Activated CD4-positive, alpha-beta T cell treated with anti-CD3 and anti-CD28 coated beads, Interleukin-2, amount 10 ng/mL, durations not matched to agents 7 days and 5 days (primary cell): ENCODE data around the gene TBC1D17. TPM values are rescaled to one million over a fixed set of nuclear protein-coding genes. Genes with fewer than 3 reads are reported as not detected.

Experiments
- CTCF ChIA-PET: fragments of 350-600 bp; sonication (Branson Sonifier 250); formaldehyde crosslinking; loops from one replicate; lab custom pipeline; 2021; ENCODE audit warnings: antibody characterized with exemption; lab: Charles Lee
- POLR2A ChIA-PET: fragments of 350-600 bp; sonication (Branson Sonifier 250); formaldehyde crosslinking; loops from one replicate; lab custom pipeline; 2021; ENCODE audit warnings: antibody characterized with exemption; lab: Charles Lee
- DNase-seq: peaks from one replicate; pipeline ENCODE4 v3.0.0-alpha.2; 2020
- H3K27ac Mint-ChIP-seq: one replicate; pipeline ENCODE4 v1.8.0; 2021; ENCODE audit warnings: mild to moderate bottlenecking, moderate library complexity, mixed read lengths
- H3K27me3 Mint-ChIP-seq: one replicate; pipeline ENCODE4 v1.8.0; 2021; ENCODE audit warnings: mixed read lengths
- H3K36me3 Mint-ChIP-seq: one replicate; pipeline ENCODE4 v1.8.0; 2021; ENCODE audit warnings: low read depth, mixed read lengths
- H3K4me1 Mint-ChIP-seq: one replicate; pipeline ENCODE4 v1.8.0; 2021; ENCODE audit warnings: mixed read lengths
- H3K4me3 Mint-ChIP-seq: one replicate; pipeline ENCODE4 v1.8.0; 2021; ENCODE audit warnings: mild to moderate bottlenecking, moderate library complexity, mixed read lengths
- H3K9me3 Mint-ChIP-seq: one replicate; pipeline ENCODE4 v1.8.0; 2021; ENCODE audit warnings: mixed read lengths
- total RNA-seq, 2 experiments: library from RNA; stranded (reverse); gene quantifications; one replicate each; pipeline ENCODE4 v1.2.3, GENCODE V29; 2021

Gene TBC1D17
- total RNA-seq, 2 experiments from 2014 or later = 33.2 to 33.8 TPM

DNA sequence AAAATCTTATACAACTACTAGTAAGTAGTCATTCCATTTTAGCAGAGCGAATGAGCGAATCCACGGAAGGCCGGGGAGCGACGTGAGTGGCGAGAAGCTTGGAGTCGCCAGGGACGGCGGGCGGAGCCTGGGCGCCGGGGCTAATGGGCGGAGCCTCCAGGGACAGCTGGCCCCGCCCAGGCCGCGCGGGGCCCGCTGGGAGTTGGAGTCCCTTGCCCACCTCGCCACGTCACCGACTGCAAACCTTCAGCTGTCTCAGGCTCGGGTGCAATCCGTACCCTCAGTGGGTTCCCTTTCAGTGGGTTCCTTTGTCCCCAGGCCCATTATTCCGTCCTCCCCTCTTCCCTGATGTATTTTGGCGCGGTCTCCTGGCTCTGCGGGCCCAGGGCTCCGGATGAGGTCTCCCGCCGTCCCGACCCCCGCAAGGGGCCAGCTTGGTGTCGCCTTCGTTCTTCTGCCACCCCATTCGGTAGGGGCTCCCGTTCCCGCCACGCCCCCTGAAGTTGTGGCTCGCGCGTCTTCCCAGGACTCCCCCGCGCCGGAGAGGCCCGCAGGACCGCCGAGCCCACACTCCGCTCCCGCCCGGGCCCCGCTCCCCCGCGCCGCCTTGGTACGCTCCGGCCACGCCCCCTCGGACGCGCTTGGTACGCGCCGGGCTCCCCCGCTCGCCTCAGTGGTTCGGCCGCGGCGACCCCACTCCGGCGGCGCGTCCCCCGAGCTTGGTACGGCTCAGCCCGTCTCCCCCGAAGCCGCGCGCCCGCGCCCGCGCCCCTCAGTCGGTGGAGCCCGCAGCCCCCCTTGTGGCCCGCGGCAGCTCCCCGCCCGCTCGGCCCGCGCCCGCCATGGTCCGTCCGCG is 26.8 kb upstream of the TBC1D17 start, which contains the start of gene PTOV1:
Gene PTOV1, plus strand, starts transcription at position 673 of the 856 bp plus-strand sequence.
- peaks cover 39% of the 10 kb centered on the region for H3K4me1 Mint-ChIP-seq
- peaks cover 7% of the 10 kb centered on the region for H3K36me3 Mint-ChIP-seq
- peak; percentile 90 for DNase-seq
- H3K9me3 Mint-ChIP-seq = peaks cover 7% of the 10 kb centered on the region
- peak within 1 kb of the TSS; percentile 88 for H3K4me3 Mint-ChIP-seq
- POLR2A ChIA-PET = interaction anchor here (1.2 kb wide), 1 partner anchor 78 kb away, joined by 4 read pairs; the partner anchor contains the start of genes ATF5 and NUP62
- peak within 1 kb of the TSS; percentile 98 for H3K27ac Mint-ChIP-seq
- peaks cover 11% of the 10 kb centered on the region for H3K27me3 Mint-ChIP-seq
- CTCF ChIA-PET = interaction anchor here (1.0 to 3.2 kb wide), 4 partner anchors 10 to 40 kb away, joined by 3 to 13 read pairs (median 4); no protein-coding TSS in a partner anchor

DNA sequence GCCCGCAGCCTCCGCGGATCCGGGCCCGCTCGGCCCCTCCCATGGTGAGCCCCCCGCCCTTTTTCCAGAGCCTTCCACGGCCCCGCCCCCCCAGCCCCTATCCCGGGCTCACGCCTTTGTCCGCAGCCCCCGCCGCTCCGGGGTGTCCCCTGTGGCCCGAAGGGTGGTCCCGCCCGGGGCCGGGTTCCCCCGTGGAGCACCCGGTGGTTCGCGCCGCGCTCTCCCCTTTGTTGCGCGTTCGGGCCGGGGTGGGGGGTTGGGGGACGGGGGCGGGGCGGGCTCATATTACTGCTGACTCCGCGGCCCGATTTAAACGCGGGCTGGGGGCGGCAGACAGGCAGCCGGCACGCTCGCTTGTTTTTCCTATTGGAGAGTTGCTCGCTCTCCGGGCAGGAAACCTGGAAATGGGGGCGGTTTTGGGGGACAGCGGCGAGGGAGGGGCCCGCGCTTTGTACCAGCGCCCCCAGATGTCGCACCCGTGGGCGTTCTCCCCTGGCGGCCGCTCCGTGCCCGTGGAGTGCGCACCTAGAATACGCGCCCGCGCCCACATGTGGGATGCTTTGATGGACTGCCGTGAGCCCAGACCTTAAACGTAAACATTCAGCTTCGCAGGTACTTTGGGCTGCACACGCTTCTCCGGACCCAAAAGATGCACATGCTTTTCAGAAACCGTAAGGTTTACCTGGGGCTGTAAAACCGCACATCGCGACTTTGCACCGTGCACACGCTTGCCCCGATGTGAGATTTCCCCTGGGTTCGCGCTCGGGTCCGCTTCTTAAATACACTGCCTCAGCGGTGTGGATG is 25.8 kb upstream of the TBC1D17 start:
- peaks cover 8% of the 10 kb centered on the region for H3K27me3 Mint-ChIP-seq
- POLR2A ChIA-PET = interaction anchor here (1.0 kb wide), 1 partner anchor 15 kb away, joined by 4 read pairs; no protein-coding TSS in a partner anchor
- CTCF ChIA-PET = interaction anchor here (1.1 kb wide), 1 partner anchor 39 kb away, joined by 3 read pairs; no protein-coding TSS in a partner anchor
- H3K9me3 Mint-ChIP-seq = peaks cover 7% of the 10 kb centered on the region
- peak; percentile 35 for DNase-seq
- H3K4me3 Mint-ChIP-seq = peak overlapping the region; percentile 73
- H3K4me1 Mint-ChIP-seq = peaks cover 39% of the 10 kb centered on the region
- peaks cover 7% of the 10 kb centered on the region for H3K36me3 Mint-ChIP-seq
- peak overlapping the region; percentile 83 for H3K27ac Mint-ChIP-seq

DNA sequence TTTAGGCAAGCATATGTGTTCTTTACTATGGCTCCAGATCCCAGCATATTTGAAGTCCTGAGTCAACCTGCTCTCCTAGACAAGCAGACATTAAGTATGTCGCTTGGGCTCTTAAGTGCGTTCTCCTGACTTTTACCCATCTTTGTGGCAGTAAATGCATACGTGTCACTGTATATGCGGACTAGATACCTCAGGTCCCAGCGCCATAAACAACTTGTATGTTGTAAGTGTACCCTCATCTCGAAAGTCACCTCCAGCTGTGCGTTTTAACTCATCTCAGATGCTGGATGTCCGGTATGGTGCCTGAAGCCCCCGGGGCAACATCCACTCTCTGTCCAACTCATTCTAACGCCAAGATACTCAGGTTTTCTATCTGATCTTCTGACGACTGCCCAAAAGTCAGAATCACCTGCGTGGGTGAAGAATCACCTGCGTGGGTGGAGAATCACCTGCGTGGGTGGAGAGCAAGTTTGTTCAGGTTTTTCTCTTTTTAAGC is 24.8 kb upstream of the TBC1D17 start:
- ChIA-PET POLR2A (interaction anchor here (1.0 kb wide), 1 partner anchor 14 kb away, joined by 4 read pairs; no protein-coding TSS in a partner anchor), CTCF (no interaction called here)
- Mint-ChIP-seq H3K4me3 (peak overlapping the region; percentile 73), H3K4me1 (peaks cover 39% of the 10 kb centered on the region), H3K9me3 (peaks cover 7% of the 10 kb centered on the region), H3K36me3 (peaks cover 7% of the 10 kb centered on the region), H3K27me3 (peaks cover 8% of the 10 kb centered on the region), H3K27ac (peak overlapping the region; percentile 83)
- DNase-seq = no peak

GRCh38 chr19:49853852-49854377 is 23.6 kb upstream of the TBC1D17 start:
- Mint-ChIP-seq H3K27me3 (peaks cover 7% of the 10 kb centered on the region), H3K27ac (no peak overlapping the region), H3K36me3 (peaks cover 9% of the 10 kb centered on the region)

DNA sequence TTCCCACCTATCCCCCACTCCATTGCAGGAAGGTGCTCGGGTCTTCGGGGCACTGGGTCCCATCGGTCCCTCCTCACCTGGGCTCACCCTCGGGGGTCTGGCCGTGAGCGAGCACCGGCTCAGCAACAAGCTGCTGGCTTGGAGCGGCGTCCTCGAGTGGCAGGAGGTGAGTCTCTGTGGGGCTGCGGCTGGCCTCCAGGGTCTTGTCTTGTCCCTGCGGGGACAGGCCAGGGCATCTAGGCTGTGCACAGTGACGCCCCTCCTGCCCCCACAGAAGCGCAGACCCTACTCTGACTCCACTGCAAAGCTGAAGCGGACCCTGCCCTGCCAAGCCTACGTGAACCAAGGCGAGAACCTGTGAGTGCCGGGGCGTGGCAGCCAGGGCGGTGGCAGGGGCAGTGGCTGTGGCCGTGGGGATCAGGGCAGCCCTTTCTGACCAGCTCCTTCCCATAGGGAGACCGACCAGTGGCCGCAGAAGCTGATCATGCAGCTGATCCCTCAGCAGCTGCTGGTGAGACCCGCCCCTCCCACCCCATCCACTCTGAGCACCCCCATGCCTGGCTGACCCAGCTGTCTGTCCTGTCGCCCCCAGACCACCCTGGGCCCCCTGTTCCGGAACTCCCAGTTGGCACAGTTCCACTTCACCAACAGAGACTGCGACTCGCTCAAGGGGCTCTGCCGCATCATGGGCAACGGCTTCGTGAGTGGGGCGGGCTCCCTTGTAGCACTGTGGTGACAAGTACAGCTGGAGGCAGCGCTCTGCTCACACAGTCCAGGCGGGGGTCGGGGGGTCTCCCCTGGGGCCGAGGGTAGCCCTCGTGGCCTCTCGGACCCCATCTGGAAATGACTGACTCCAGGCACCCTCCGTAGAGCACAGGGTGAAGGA is 22.9 kb upstream of the TBC1D17 start:
- H3K36me3 Mint-ChIP-seq = peaks cover 5% of the 10 kb centered on the region
- no peak for DNase-seq
- ChIA-PET CTCF (interaction anchor here (1.3 kb wide), 2 partner anchors 8 to 10 kb away, joined by 4 to 5 read pairs; no protein-coding TSS in a partner anchor), POLR2A (no interaction called here)
- H3K9me3 Mint-ChIP-seq = no peaks in the 10 kb centered on the region
- H3K4me3 Mint-ChIP-seq = no peak overlapping the region
- H3K4me1 Mint-ChIP-seq = peaks cover 25% of the 10 kb centered on the region
- peaks cover 7% of the 10 kb centered on the region for H3K27me3 Mint-ChIP-seq
- no peak overlapping the region for H3K27ac Mint-ChIP-seq

More at GRCh38 chr19:49853852-49854377, 23.6 kb upstream of the TBC1D17 start:
- no peak for DNase-seq
- POLR2A ChIA-PET = no interaction called here
- Mint-ChIP-seq H3K9me3 (peaks cover 3% of the 10 kb centered on the region), H3K4me1 (peaks cover 29% of the 10 kb centered on the region), H3K4me3 (no peak overlapping the region)
- CTCF ChIA-PET = interaction anchor here (1.3 kb wide), 1 partner anchor 9 kb away, joined by 4 read pairs; no protein-coding TSS in a partner anchor

DNA sequence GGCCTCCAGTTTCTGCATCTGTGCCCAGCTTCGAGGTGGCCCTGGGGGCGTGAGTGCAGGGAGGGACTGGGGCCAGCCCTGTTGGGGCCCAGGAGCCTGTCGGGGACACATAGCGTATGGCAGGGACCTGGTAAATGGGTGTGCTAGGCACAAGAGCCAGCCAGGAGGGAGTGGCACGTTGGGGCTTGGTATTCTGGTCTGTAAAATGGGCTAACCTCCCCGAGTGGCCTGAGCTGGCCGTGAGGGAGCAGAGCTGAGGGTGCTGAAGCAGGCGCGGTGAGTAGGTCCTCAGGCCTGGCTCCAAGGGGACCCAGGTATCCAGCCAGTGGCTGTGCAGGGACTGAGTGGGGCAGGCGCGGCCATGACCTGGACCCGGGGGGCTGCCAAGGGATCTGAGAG is 22.2 kb upstream of the TBC1D17 start:
- ChIA-PET POLR2A (no interaction called here), CTCF (interaction anchor here (1.3 kb wide), 1 partner anchor 9 kb away, joined by 5 read pairs; no protein-coding TSS in a partner anchor)
- H3K9me3 Mint-ChIP-seq = no peaks in the 10 kb centered on the region

DNA sequence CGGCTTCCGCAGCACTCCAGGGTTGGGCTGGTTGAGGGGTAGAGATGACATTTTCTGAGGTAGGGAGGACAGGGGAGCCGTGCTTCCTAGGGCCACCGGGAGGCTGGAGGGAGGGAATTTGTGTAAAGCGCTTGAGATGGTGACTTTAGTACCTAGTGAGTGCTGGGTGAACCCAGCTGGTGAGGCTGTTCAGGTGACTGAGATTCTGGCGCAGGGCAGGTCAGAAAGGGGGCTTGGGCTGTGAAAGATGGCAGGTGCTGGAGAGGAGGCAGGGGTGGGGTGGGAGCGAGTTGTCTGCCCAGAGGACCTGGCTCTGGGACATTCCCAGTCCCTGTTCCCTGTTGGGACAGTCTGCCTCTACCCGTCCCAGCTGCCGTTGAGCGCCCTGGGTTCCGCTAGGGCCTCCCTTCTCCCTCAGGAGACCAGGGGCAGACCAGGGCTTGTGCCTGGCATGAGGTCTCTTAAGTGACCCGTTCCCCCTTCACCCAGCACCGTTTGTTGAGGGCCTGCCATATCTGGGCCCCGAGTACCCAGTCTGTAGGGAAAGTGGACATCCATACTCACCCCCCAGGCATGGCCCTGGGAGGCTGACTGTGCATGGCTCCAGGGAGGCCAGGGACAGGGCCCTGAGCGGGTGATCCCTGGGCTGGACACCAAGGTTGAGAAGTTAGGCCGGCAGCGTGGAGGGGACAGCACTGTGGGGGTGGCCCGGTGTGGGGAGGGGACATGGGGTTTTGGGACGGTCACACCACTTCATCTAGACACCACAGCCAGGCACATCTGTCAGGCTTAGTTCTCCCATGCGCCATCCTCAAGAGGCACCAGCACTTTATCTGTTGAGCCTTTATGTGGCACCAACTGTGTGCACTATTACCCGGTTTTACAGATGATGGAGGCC is 21.6 kb upstream of the TBC1D17 start:
- H3K27me3 Mint-ChIP-seq = peaks cover 7% of the 10 kb centered on the region
- H3K36me3 Mint-ChIP-seq = peaks cover 9% of the 10 kb centered on the region
- peaks cover 17% of the 10 kb centered on the region for H3K4me1 Mint-ChIP-seq
- CTCF ChIA-PET = interaction anchor here (1.3 kb wide), 1 partner anchor 8 kb away, joined by 5 read pairs; no protein-coding TSS in a partner anchor
- POLR2A ChIA-PET = no interaction called here
- no peaks in the 10 kb centered on the region for H3K9me3 Mint-ChIP-seq
- no peak for DNase-seq
- no peak overlapping the region for H3K4me3 Mint-ChIP-seq
- peak overlapping the region; percentile 20 for H3K27ac Mint-ChIP-seq

More for the DNA sequence above, 22.2 kb upstream of the TBC1D17 start:
- no peak overlapping the region for H3K4me3 Mint-ChIP-seq
- DNase-seq = no peak
- H3K36me3 Mint-ChIP-seq = peaks cover 9% of the 10 kb centered on the region
- peaks cover 7% of the 10 kb centered on the region for H3K27me3 Mint-ChIP-seq
- peaks cover 18% of the 10 kb centered on the region for H3K4me1 Mint-ChIP-seq
- peak overlapping the region; percentile 20 for H3K27ac Mint-ChIP-seq

DNA sequence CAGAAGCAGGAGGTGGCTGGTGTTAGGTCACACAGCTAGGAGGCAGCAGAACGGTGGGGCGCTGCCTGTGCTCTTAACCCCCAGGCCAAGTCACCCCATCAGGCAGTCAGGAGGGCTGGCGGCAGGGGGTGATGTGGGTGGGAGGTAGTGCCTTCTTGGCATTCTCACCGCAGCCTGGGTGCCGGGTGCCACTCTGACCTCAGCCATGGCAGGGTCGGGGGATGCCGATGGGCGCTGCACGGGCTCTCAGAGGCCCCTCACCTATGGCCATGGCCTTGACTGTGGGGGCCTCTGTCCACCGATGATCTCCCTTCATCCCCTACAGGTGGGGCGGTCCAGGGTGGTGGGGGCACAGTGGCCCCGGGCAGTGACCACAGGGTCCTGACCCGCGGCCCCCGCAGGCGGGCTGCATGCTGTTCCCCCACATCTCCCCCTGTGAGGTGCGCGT is 20.9 kb upstream of the TBC1D17 start:
- no peak for DNase-seq
- Mint-ChIP-seq H3K36me3 (peaks cover 11% of the 10 kb centered on the region), H3K27me3 (peaks cover 7% of the 10 kb centered on the region), H3K4me3 (no peak overlapping the region), H3K4me1 (peaks cover 17% of the 10 kb centered on the region), H3K9me3 (no peaks in the 10 kb centered on the region), H3K27ac (no peak overlapping the region)
- CTCF ChIA-PET = no interaction called here
- POLR2A ChIA-PET = no interaction called here

GRCh38 chr19:49857061-49857837 is 20.3 kb upstream of the TBC1D17 start:
- H3K36me3 Mint-ChIP-seq = peaks cover 12% of the 10 kb centered on the region
- POLR2A ChIA-PET = no interaction called here
- peak overlapping the region; percentile 13 for H3K27ac Mint-ChIP-seq

GRCh38 chr19:49857838-49858087 is 19.7 kb upstream of the TBC1D17 start:
- no peak overlapping the region for H3K4me3 Mint-ChIP-seq
- ChIA-PET CTCF (interaction anchor here (0.6 to 1.3 kb wide), 3 partner anchors 9 to 1285 kb away, joined by 3 to 4 read pairs (median 3); no protein-coding TSS in a partner anchor), POLR2A (interaction anchor here (0.6 kb wide), 1 partner anchor 10 kb away, joined by 4 read pairs; the partner anchor contains the start of gene PNKP)
- H3K36me3 Mint-ChIP-seq = peaks cover 11% of the 10 kb centered on the region
- peaks cover 7% of the 10 kb centered on the region for H3K4me1 Mint-ChIP-seq
- H3K9me3 Mint-ChIP-seq = no peaks in the 10 kb centered on the region
- H3K27ac Mint-ChIP-seq = peak overlapping the region; percentile 13
- DNase-seq = no peak
- no peaks in the 10 kb centered on the region for H3K27me3 Mint-ChIP-seq

More at GRCh38 chr19:49857061-49857837, 20.3 kb upstream of the TBC1D17 start:
- H3K4me1 Mint-ChIP-seq = peaks cover 12% of the 10 kb centered on the region
- CTCF ChIA-PET = interaction anchor here (0.6 to 1.3 kb wide), 3 partner anchors 9 to 1284 kb away, joined by 3 to 4 read pairs (median 3); no protein-coding TSS in a partner anchor
- DNase-seq = no peak
- no peak overlapping the region for H3K4me3 Mint-ChIP-seq
- no peaks in the 10 kb centered on the region for H3K9me3 Mint-ChIP-seq
- H3K27me3 Mint-ChIP-seq = peaks cover 4% of the 10 kb centered on the region
